Cortex of kidney (tissue), 1 donor: ENCODE results near the gene AMDHD1.

Experiments
- DNase-seq: peaks from one replicate; lab custom pipeline; 2025; lab: John Stamatoyannopoulos, UW

Gene AMDHD1

GRCh38 chr12:95943330-95943842 is at the start of gene AMDHD1:
AMDHD1 (plus strand) TSS chr12:95943331; CDS start chr12:95943399, 68 bp downstream.
- no peak for DNase-seq

- no peak for DNase-seq
Measured at GRCh38 chr12:95896846-95897245, 46.3 kb upstream of the AMDHD1 start.

- DNase-seq: no peak
Measured at GRCh38 chr12:95898081-95898480, 45.0 kb upstream of the AMDHD1 start.

GRCh38 chr12:95908573-95908972 is 34.6 kb upstream of the AMDHD1 start:
- no peak for DNase-seq

GRCh38 chr12:95909871-95910270 is 33.3 kb upstream of the AMDHD1 start:
- DNase-seq: no peak

GRCh38 chr12:95918194-95918993 is 24.7 kb upstream of the AMDHD1 start:
- DNase-seq: no peak

GRCh38 chr12:95919110-95919509 is 24.0 kb upstream of the AMDHD1 start:
- DNase-seq: no peak

- no peak for DNase-seq
Measured at GRCh38 chr12:95922231-95922630, 20.9 kb upstream of the AMDHD1 start.

- no peak for DNase-seq
Measured at GRCh38 chr12:95940514-95940913, 2.6 kb upstream of the AMDHD1 start.

GRCh38 chr12:95942101-95942523 is 1.0 kb upstream of the AMDHD1 start:
- no peak for DNase-seq

- no peak for DNase-seq
Measured at GRCh38 chr12:95942524-95943329, 404 bp upstream of the AMDHD1 start, which contains the start of gene CCDC38. CCDC38 (minus strand) TSS chr12:95942614; CDS start chr12:95936509, 6,105 bp downstream.

- DNase-seq: no peak
Measured at GRCh38 chr12:95944108-95944704, 1.1 kb downstream of the AMDHD1 start.

- DNase-seq: no peak
Measured at GRCh38 chr12:95949477-95950206, 6.5 kb downstream of the AMDHD1 start.

- no peak for DNase-seq
Measured at GRCh38 chr12:95951515-95951914, 8.4 kb downstream of the AMDHD1 start.

GRCh38 chr12:95953000-95953399 is 9.9 kb downstream of the AMDHD1 start:
- no peak for DNase-seq

- DNase-seq: no peak
Measured at GRCh38 chr12:95955549-95956159, 12.5 kb downstream of the AMDHD1 start.

- DNase-seq: no peak
Measured at GRCh38 chr12:95956557-95957145, 13.5 kb downstream of the AMDHD1 start.

- no peak for DNase-seq
Measured at GRCh38 chr12:95959107-95959506, 16.0 kb downstream of the AMDHD1 start.

GRCh38 chr12:95960241-95960640 is 17.1 kb downstream of the AMDHD1 start:
- DNase-seq: no peak

- no peak for DNase-seq
Measured at GRCh38 chr12:95962222-95962621, 19.1 kb downstream of the AMDHD1 start.

GRCh38 chr12:95963096-95963495 is 20.0 kb downstream of the AMDHD1 start:
- DNase-seq: no peak
